K562 (cell line): ENCODE data around the gene ITPK1. TPM values are rescaled to one million over a fixed set of nuclear protein-coding genes. Genes with fewer than 3 reads are reported as not detected.
A peak's percentile ranks its signal among the peaks of the same experiment; 100 is the strongest.

Experiments
- ATAC-seq: fragments of 200-7000 bp; cut with Tn5 transposase; 3 replicates; pipeline ENCODE4 v1.9.1; 2020; ENCODE audit warnings: moderate library complexity
- BruUV-seq: library from RNA; stranded (reverse); fragments of 400-500 nt; replicated peaks from 2 replicates; lab custom pipeline; 2021; lab: Mats Ljungman, UMichigan
- CTCF ChIA-PET: fragments of 300-600 bp; formaldehyde crosslinking; extraction: SDS; loops from one replicate; lab custom pipeline; 2021; ENCODE audit warnings: low intra/inter-chr PET ratio; lab: Yijun Ruan, JAX
- POLR2A ChIA-PET: fragments of 300-600, 350-650 bp; sonication (Branson Sonifier 250); formaldehyde crosslinking; extraction: SDS; loops from one replicate; lab custom pipeline; 2021; ENCODE audit warnings: antibody characterized with exemption, inconsistent platforms; lab: Yijun Ruan, JAX
- DNase-seq, 4 experiments: peaks; one replicate each; pipeline versions ENCODE4 v3.0.0 to v3.0.0-alpha.2; 2011 to 2018; ENCODE audit warnings: low spot score in 3 of 4, mixed read lengths in 3 of 4; ENCODE audit errors: extremely low read depth in 1 of 4
- FAIRE-seq: peaks from 2 replicates; lab custom pipeline; 2011; peaks lifted over from hg19 to GRCh38; lab: Jason Lieb, UNC
- H2AFZ ChIP-seq: 2 replicates; pipeline ENCODE4 v1.6.0; 2011; ENCODE audit warnings: low read depth, low read length, control low read depth, inconsistent platforms
- H3K27ac ChIP-seq: fragments of 200-600 bp; 3 replicates; pipeline ENCODE4 v1.8.0; 2011; ENCODE audit warnings: low read depth, mild to moderate bottlenecking, control low read depth, inconsistent platforms, low read length, moderate library complexity, mixed read lengths; ENCODE audit errors: extremely low read depth
- H3K27me3 ChIP-seq, 2 experiments: fragments of 300-600 bp in 1 of 2; 2 replicates in 1 of 2; 3 replicates in 1 of 2; pipeline versions ENCODE4 v1.6.0 to v1.8.0; 2011; ENCODE audit warnings: inconsistent platforms in 2 of 2, low read length in 2 of 2, mild to moderate bottlenecking in 1 of 2, mixed read lengths in 1 of 2, moderate library complexity in 1 of 2; ENCODE audit not compliant: control insufficient read depth in 2 of 2, insufficient read depth in 2 of 2
- H3K36me3 ChIP-seq: fragments of 300-600 bp; 3 replicates; pipeline ENCODE4 v1.8.0; 2011; ENCODE audit warnings: mild to moderate bottlenecking, low read length, inconsistent platforms; ENCODE audit not compliant: control insufficient read depth, insufficient read depth
- H3K4me1 ChIP-seq, 2 experiments: fragments of 200-600 bp in 1 of 2; replicated peaks in 1 of 2; 2 replicates in 1 of 2; 3 replicates in 1 of 2; pipeline versions ENCODE4 v1.5.1 to v1.8.0; 2011; ENCODE audit warnings: inconsistent platforms in 2 of 2, low read length in 2 of 2, mild to moderate bottlenecking in 1 of 2, mixed read lengths in 1 of 2, moderate library complexity in 1 of 2; ENCODE audit not compliant: control insufficient read depth in 2 of 2, insufficient read depth in 2 of 2
- H3K4me2 ChIP-seq: 2 replicates; pipeline ENCODE4 v1.6.1; 2011; ENCODE audit warnings: low read length, control low read depth, inconsistent platforms, mixed read lengths; ENCODE audit not compliant: insufficient read depth
- H3K4me3 ChIP-seq: fragments of 200-600 bp; sonication (generic), shearing (Covaris generic); 2 replicates; pipeline ENCODE4 v1.5.1; 2016; ENCODE audit warnings: control low read depth, inconsistent platforms
- H3K79me2 ChIP-seq: fragments of 200-600 bp; 3 replicates; pipeline ENCODE4 v1.8.0; 2011; ENCODE audit warnings: low read length, inconsistent platforms; ENCODE audit not compliant: control insufficient read depth, insufficient read depth
- H3K9ac ChIP-seq, 2 experiments: 2 replicates each; pipeline versions ENCODE4 v1.6.0 to v1.6.1; 2011; ENCODE audit warnings: low read depth in 2 of 2, low read length in 2 of 2, control low read depth in 1 of 2, inconsistent platforms in 1 of 2, mild to moderate bottlenecking in 1 of 2, mixed read lengths in 1 of 2; ENCODE audit not compliant: insufficient read depth in 1 of 2
- H3K9me1 ChIP-seq: one replicate; pipeline ENCODE4 v1.6.0; 2011; ENCODE audit warnings: inconsistent platforms, mild to moderate bottlenecking, low read length, moderate library complexity; ENCODE audit not compliant: control insufficient read depth, insufficient read depth
- H3K9me3 ChIP-seq: replicated peaks from 2 replicates; pipeline ENCODE4 v1.5.1; 2011; ENCODE audit warnings: low read depth, low read length, inconsistent platforms; ENCODE audit not compliant: control insufficient read depth, insufficient read depth
- H4K20me1 ChIP-seq: replicated peaks from 2 replicates; pipeline ENCODE4 v1.6.1; 2011; ENCODE audit warnings: low read length, inconsistent platforms, mixed read lengths; ENCODE audit not compliant: control insufficient read depth, insufficient read depth
- FOSL1 ChIP-seq: fragments of 200-800 bp; sonication (Bioruptor generic); conservative IDR thresholded peaks from 2 replicates; pipeline ENCODE4 v1.6.1; 2016; ENCODE audit warnings: missing genetic modification characterization, missing compliant biosample characterization
- HOXB6 ChIP-seq: fragments of 250-450 bp; sonication (Bioruptor Pico); IDR thresholded peaks from 2 replicates; pipeline ENCODE4 v1.5.1; 2022; ENCODE audit warnings: mild to moderate bottlenecking, borderline replicate concordance
- WGBS: fragments of 100-300 bp; shearing (Covaris generic); methylation state at CpG from one replicate; pipeline ENCODE4 v1.1.6; 2016; ENCODE audit warnings: low coverage, mixed read lengths; ENCODE audit not compliant: insufficient coverage; ENCODE audit errors: missing lambda C conversion rate; 5-methylcytosine and 5-hydroxymethylcytosine counted together
- in situ Hi-C: fragments of 300-500 bp; cut with MboI; formaldehyde crosslinking; loops from 4 replicates; pipeline ENCODE4 v1.15.0; 2018; ENCODE audit warnings: inconsistent platforms, mixed read lengths
- intact Hi-C: fragments of 100-400 bp; cut with micrococcal nuclease; formaldehyde crosslinking; loops from 2 replicates; pipeline ENCODE4 v1.14.2; 2022
- polyA plus RNA-seq, 8 experiments: library from polyadenylated mRNA; depleted of rRNA in 4 of 8; stranded (reverse) in 5 of 8; unstranded in 3 of 8; fragments of >200 nt; fragmentation: Nextera tagmentation in 2 of 8; fragmentation: Illumina TruSeq in 1 of 8; extraction: Ambion mirVana in 2 of 8; extraction: Trizol in 1 of 8; gene quantifications; 2 replicates each; pipeline versions ENCODE4 v1.2.1 to v1.2.3, GENCODE V29; 2011 to 2014; ENCODE audit warnings: inconsistent platforms in 1 of 8, missing spikeins in 1 of 8
- total RNA-seq, 7 experiments: library from RNA; depleted of rRNA in 6 of 7; stranded (reverse); fragments of >200 nt in 6 of 7; fragmentation: Illumina TruSeq in 2 of 7; extraction: Trizol in 2 of 7; gene quantifications; 2 replicates each; pipeline versions ENCODE4 v1.2.1 to v1.2.3, GENCODE V29; 2011 to 2021; ENCODE audit warnings: low replicate concordance in 1 of 7
- TF ChIP-seq, protein P1 (sequence below): sonication (generic); formaldehyde crosslinking; IDR thresholded peaks from 2 replicates; pipeline ENCODE4 v1.9.0; 2022; ENCODE audit warnings: mild to moderate bottlenecking, missing genetic modification reagents
- TF ChIP-seq, protein P2 (sequence below): fragments of 250-450 bp; sonication (Bioruptor Pico); IDR thresholded peaks from 2 replicates; pipeline ENCODE4 v1.8.0; 2022; ENCODE audit warnings: moderate library complexity, mild to moderate bottlenecking, inconsistent platforms
- TF ChIP-seq, protein P3 (sequence below): sonication (generic); formaldehyde crosslinking; IDR thresholded peaks from 2 replicates; pipeline ENCODE4 v1.5.0; 2020; ENCODE audit warnings: missing genetic modification reagents

Gene ITPK1
- total and polyA plus RNA-seq, 9 of the 15 experiments (the other 6 are each of a cell fraction or from before 2014, with no cell fraction given), result 1.2 to 39.2 (median 23.0) TPM

DNA sequence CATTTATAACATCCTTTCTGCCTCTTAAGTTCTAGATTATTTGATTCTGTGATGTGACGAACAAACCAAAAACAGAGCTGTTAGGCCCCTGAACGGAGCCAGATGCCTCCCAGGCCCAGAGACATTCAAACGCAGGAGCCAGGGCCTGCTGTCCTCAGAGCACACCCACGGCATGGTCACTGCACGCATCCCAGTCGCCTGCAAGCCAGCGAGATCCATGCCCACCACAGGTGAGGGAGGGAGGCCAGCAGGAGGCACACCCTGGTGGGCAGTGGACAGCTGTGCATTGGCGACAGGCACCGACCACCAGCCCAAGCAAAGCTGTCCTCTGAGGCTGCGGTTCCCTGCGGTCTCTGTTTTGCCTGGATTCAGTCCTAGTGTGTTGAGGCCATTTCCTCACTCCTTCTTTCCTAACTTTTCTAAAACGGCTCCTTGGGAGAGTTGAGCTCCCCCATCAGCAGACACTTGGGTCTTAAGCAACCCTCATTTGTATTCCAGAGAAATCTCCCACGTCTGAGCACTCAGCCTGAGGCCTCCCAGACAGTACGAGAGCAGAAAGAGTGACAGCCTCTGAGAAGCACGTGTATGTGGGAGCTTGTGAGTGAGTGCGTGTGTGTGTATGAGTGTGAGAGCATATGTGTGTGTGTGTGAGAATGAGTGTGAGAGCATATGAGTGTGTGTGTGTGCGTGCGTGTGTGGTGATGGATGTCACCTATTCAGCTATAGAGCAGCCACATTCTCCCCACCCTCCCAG is 111.6 kb downstream of the ITPK1 start:
- Histone ChIP-seq H3K4me1 (peaks cover 0 to 12% of the 10 kb centered on the region in 2 experiments; a peak in 2 of 5 replicates), H3K4me3 (no peak overlapping the region), H3K27ac (no peak overlapping the region), H3K9ac (no peak overlapping the region; a peak in 1 of 4 replicates), H3K79me2 (no peaks in the 10 kb centered on the region), H4K20me1 (peaks cover 4% of the 10 kb centered on the region; the same call in 1 of the 2 replicates), H3K9me1 (no peaks in the 10 kb centered on the region), H3K27me3 (no peaks in the 10 kb centered on the region), H3K9me3 (no peaks in the 10 kb centered on the region), H3K4me2 (no peak overlapping the region), H3K36me3 (0 out of 3 replicates have a peak, but pooled peaks cover 3% of the 10 kb centered on the region), H2AFZ (no peak overlapping the region)
- TF ChIP-seq HOXB6 (CRISPR knock-in tag) (no peak), FOSL1 (tag) (no peak)
- WGBS, result 76% methylated on average over 16 of the region's 18 CpGs
- DNase-seq (no peak), ATAC-seq (no peak), FAIRE-seq (no peak)
- POLR2A ChIA-PET, result interaction anchor here (0.6 kb wide), 1 partner anchor 11 kb away, joined by 4 read pairs; no protein-coding TSS in a partner anchor
- CTCF ChIA-PET, result no interaction called here
- in situ Hi-C loops, result no loop called here
- intact Hi-C loops, result no loop called here
- BruUV-seq, result no TSS peak

DNA sequence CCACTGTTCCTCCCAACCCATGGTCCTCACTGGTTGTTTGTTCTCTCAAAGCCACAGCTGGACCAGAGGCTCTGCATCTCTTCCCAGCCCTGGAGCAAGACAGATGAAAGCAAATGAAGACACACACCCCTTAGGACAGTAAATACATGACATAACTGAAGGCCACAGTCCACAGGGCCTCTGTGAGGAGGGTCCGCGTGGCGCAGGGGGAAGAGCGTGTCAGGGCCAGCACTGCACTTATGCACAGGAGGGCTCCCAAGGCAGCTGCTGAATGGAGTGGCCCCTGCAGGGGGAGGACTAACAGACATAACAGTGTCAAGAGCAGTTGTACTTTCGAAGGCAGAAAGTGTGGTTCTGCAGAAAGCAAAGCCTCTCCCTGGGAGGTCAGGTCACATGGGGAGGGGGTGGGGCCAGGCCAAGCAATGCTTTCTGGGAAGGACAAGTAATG is 112.8 kb downstream of the ITPK1 start:
- Histone ChIP-seq H3K27ac (no peak overlapping the region), H4K20me1 (peaks cover 4% of the 10 kb centered on the region; the same call in 1 of the 2 replicates), H3K27me3 (no peaks in the 10 kb centered on the region), H3K9ac (no peak overlapping the region), H3K9me1 (no peaks in the 10 kb centered on the region), H3K79me2 (no peaks in the 10 kb centered on the region), H3K9me3 (no peaks in the 10 kb centered on the region), H3K4me1 (peaks cover 0 to 6% of the 10 kb centered on the region in 2 experiments; a peak in 2 of 5 replicates), H2AFZ (no peak overlapping the region), H3K4me2 (no peak overlapping the region), H3K4me3 (no peak overlapping the region), H3K36me3 (no peaks in the 10 kb centered on the region)
- TF ChIP-seq, protein P1, sequence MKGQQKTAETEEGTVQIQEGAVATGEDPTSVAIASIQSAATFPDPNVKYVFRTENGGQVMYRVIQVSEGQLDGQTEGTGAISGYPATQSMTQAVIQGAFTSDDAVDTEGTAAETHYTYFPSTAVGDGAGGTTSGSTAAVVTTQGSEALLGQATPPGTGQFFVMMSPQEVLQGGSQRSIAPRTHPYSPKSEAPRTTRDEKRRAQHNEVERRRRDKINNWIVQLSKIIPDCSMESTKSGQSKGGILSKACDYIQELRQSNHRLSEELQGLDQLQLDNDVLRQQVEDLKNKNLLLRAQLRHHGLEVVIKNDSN, result peak; percentile 39
- TF ChIP-seq, protein P2, sequence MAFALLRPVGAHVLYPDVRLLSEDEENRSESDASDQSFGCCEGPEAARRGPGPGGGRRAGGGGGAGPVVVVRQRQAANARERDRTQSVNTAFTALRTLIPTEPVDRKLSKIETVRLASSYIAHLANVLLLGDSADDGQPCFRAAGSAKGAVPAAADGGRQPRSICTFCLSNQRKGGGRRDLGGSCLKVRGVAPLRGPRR (CRISPR knock-in tag), result no peak
- TF ChIP-seq, protein P3, sequence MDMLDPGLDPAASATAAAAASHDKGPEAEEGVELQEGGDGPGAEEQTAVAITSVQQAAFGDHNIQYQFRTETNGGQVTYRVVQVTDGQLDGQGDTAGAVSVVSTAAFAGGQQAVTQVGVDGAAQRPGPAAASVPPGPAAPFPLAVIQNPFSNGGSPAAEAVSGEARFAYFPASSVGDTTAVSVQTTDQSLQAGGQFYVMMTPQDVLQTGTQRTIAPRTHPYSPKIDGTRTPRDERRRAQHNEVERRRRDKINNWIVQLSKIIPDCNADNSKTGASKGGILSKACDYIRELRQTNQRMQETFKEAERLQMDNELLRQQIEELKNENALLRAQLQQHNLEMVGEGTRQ (CRISPR knock-in tag), result 0 out of 2 replicates have a peak, but pooled peaks have one; percentile 26
- no peak for FAIRE-seq
- CTCF ChIA-PET, result no interaction called here
- POLR2A ChIA-PET, result no interaction called here
- no TSS peak for BruUV-seq
- WGBS, result 73% methylated on average over 3 of the region's 5 CpGs
- in situ Hi-C loops, result no loop called here
- peak in 1 of 4 experiments; percentile 10 for DNase-seq
- ATAC-seq, result peak; percentile 58
- intact Hi-C loops, result no loop called here
